MM.1S (cell line): ENCODE measurements around the gene SHISAL2A.

Experiments used
- DNase-seq: peaks from one replicate; pipeline ENCODE4 v3.0.0-alpha.2; 2015
- H2AFZ ChIP-seq: fragments of 300-600 bp; sonication (generic); 2 replicates; pipeline ENCODE4 v1.6.0; 2016; ENCODE audit warnings: antibody characterized with exemption, low read length
- H3F3A ChIP-seq: fragments of 300-600 bp; sonication (generic); 2 replicates; pipeline ENCODE4 v1.6.1; 2016; ENCODE audit warnings: mild to moderate bottlenecking, antibody characterized with exemption, low read length, moderate library complexity, mixed read lengths; ENCODE audit not compliant: insufficient read depth
- H3K27ac ChIP-seq: fragments of 300-600 bp; sonication (generic); 2 replicates; pipeline ENCODE4 v1.5.1; 2016; ENCODE audit warnings: mild to moderate bottlenecking, low read length
- H3K27me3 ChIP-seq: fragments of 300-600 bp; sonication (generic); replicated peaks from 2 replicates; pipeline ENCODE4 v1.6.0; 2016; ENCODE audit warnings: low read length; ENCODE audit not compliant: insufficient read depth
- H3K36me3 ChIP-seq: fragments of 300-600 bp; sonication (generic); replicated peaks from 2 replicates; pipeline ENCODE4 v1.6.1; 2016; ENCODE audit warnings: mild to moderate bottlenecking, low read length, mixed read lengths; ENCODE audit not compliant: insufficient read depth
- H3K4me1 ChIP-seq: fragments of 300-600 bp; sonication (generic); 2 replicates; pipeline ENCODE4 v1.6.1; 2016; ENCODE audit warnings: low read length, mixed read lengths
- H3K4me2 ChIP-seq: fragments of 300-600 bp; sonication (generic); 2 replicates; pipeline ENCODE4 v1.6.0; 2016; ENCODE audit warnings: low read depth, low read length
- H3K4me3 ChIP-seq: fragments of 300-600 bp; sonication (generic); 2 replicates; pipeline ENCODE4 v1.5.1; 2016; ENCODE audit warnings: low read length, mixed read lengths
- H3K79me2 ChIP-seq: fragments of 300-600 bp; sonication (generic); 2 replicates; pipeline ENCODE4 v1.6.1; 2016; ENCODE audit warnings: mixed run types, low read length, mixed read lengths
- H3K9ac ChIP-seq: fragments of 300-600 bp; sonication (generic); 2 replicates; pipeline ENCODE4 v1.6.1; 2016; ENCODE audit warnings: low read length, mixed read lengths
- H3K9me2 ChIP-seq: fragments of 300-600 bp; sonication (generic); replicated peaks from 2 replicates; pipeline ENCODE4 v1.6.1; 2016; ENCODE audit warnings: mild to moderate bottlenecking, low read length, mixed read lengths; ENCODE audit not compliant: insufficient read depth
- H3K9me3 ChIP-seq: fragments of 300-600 bp; sonication (generic); replicated peaks from 2 replicates; pipeline ENCODE4 v1.6.1; 2016; ENCODE audit warnings: mild to moderate bottlenecking, low read length, mixed read lengths; ENCODE audit not compliant: insufficient read depth
- H4K20me1 ChIP-seq: fragments of 300-600 bp; sonication (generic); 2 replicates; pipeline ENCODE4 v1.6.1; 2016; ENCODE audit warnings: mild to moderate bottlenecking, low read length, moderate library complexity, mixed read lengths; ENCODE audit not compliant: insufficient read depth
- CTCF ChIP-seq: fragments of 300-600 bp; sonication (generic); IDR thresholded peaks from 2 replicates; pipeline ENCODE4 v1.5.1; 2016; ENCODE audit warnings: antibody characterized with exemption, low read length, mixed read lengths
- EZH2 ChIP-seq: fragments of 300-600 bp; sonication (generic); optimal IDR thresholded peaks from 2 replicates; pipeline ENCODE3; 2017; ENCODE audit warnings: low read depth, mild to moderate bottlenecking, antibody characterized with exemption, low read length, mixed read lengths
- EZH2phosphoT487 ChIP-seq: fragments of 300-600 bp; sonication (generic); IDR thresholded peaks from 2 replicates; pipeline ENCODE4 v1.6.1; 2018; ENCODE audit warnings: antibody characterized with exemption, low read length

The SHISAL2A gene

DNA sequence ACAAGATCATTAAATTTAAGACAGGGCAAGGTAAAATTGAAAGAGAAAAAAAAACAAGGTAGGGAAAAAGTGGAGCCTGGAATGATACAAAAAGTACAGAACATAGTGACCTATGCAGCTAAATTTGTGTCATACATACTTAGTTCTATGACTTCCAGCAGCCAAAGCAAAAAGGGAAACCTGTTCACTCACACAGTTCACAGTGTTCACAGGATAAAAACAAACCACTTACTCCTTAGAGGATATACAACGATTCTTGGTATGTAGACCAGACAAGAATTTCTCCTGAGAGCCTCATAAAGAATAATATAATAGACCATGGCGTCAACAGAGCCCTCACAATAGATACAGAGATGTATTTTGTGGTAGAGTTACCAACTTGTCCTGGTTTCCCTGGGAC, 37.6 kb downstream of the SHISAL2A start:
- Histone ChIP-seq H3K4me3 (no peak overlapping the region), H3K27me3 (no peaks in the 10 kb centered on the region), H3K9me3 (no peaks in the 10 kb centered on the region), H2AFZ (no peak overlapping the region), H3K4me2 (no peak overlapping the region), H3K9me2 (no peaks in the 10 kb centered on the region), H3K79me2 (no peaks in the 10 kb centered on the region), H3K36me3 (no peaks in the 10 kb centered on the region), H3K4me1 (no peaks in the 10 kb centered on the region), H3F3A (no peaks in the 10 kb centered on the region), H3K9ac (no peak overlapping the region), H3K27ac (no peak overlapping the region), H4K20me1 (no peaks in the 10 kb centered on the region)
- TF ChIP-seq CTCF: no peak
- no peak for TF ChIP-seq EZH2phosphoT487
- no peak for TF ChIP-seq EZH2
- DNase-seq: no peak

DNA sequence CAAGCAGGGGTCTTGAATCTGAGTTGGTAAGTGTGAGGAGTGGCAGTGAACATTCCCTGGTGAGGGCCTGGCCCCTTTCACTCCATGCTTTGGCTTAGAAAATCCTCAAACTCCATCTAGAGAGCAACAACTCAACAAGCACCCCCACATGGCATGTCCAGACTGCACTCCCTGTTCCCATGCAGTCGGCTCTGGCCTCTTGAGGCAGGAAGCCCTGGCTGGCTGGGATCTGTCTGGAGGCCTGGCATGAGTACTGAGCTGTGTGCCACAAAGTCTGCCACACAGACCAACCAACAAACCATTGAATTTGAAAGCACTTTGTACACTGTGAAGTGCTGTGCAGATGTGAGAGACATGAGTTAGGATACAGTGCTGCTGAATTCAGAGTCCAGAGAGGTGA, 40.0 kb downstream of the SHISAL2A start:
- H2AFZ ChIP-seq: no peak overlapping the region
- H3K4me3 ChIP-seq: no peak overlapping the region
- no peak overlapping the region for H3K4me2 ChIP-seq
- no peaks in the 10 kb centered on the region for H4K20me1 ChIP-seq
- H3F3A ChIP-seq: no peaks in the 10 kb centered on the region
- no peak for DNase-seq
- H3K27ac ChIP-seq: no peak overlapping the region
- no peak overlapping the region for H3K9ac ChIP-seq
- H3K36me3 ChIP-seq: no peaks in the 10 kb centered on the region
- H3K27me3 ChIP-seq: no peaks in the 10 kb centered on the region
- H3K9me3 ChIP-seq: no peaks in the 10 kb centered on the region
- H3K79me2 ChIP-seq: no peaks in the 10 kb centered on the region
- H3K9me2 ChIP-seq: no peaks in the 10 kb centered on the region
- TF ChIP-seq CTCF (no peak), EZH2 (no peak), EZH2phosphoT487 (no peak)
- H3K4me1 ChIP-seq: no peaks in the 10 kb centered on the region

GRCh38 chr1:52673513-52673912, 40.5 kb downstream of the SHISAL2A start:
- Histone ChIP-seq H3K9me2 (no peaks in the 10 kb centered on the region), H4K20me1 (no peaks in the 10 kb centered on the region), H3K9ac (no peak overlapping the region), H3K9me3 (no peaks in the 10 kb centered on the region), H3K27me3 (no peaks in the 10 kb centered on the region), H3K36me3 (no peaks in the 10 kb centered on the region), H3K4me2 (no peak overlapping the region), H2AFZ (no peak overlapping the region), H3K79me2 (no peaks in the 10 kb centered on the region), H3K27ac (no peak overlapping the region), H3K4me1 (no peaks in the 10 kb centered on the region), H3K4me3 (no peak overlapping the region), H3F3A (no peaks in the 10 kb centered on the region)
- DNase-seq: no peak
- no peak for TF ChIP-seq EZH2
- no peak for TF ChIP-seq CTCF
- TF ChIP-seq EZH2phosphoT487: no peak
